ENCODE results near the gene KCNS3. TPM values are rescaled to one million over a fixed set of nuclear protein-coding genes. Genes with fewer than 3 reads are reported as not detected.

Gene KCNS3
- polyA plus RNA-seq, 1 of the 3 experiments (the other 2 are of a cell fraction): 0.07 TPM

DNA sequence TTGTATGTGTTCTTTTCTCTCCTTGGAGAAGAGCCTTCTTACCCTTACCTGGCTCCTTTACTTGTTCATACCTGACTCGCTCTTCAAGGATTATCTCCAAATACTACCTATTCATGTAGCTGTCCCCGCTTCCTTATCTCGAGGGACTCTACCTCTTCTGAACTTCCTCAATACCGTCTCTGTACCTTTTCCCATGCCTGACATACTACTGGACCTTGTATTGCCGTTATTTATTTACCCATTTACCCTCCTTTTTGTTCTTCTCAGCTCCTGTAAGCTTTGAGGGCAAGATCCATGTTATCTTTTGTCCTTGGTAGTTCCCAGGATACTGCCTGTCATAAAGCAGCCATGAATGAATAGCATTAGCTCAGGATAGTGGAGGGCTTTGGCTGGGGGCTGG, 32.5 kb downstream of the KCNS3 start (continued):
- TF ChIP-seq, protein P1, sequence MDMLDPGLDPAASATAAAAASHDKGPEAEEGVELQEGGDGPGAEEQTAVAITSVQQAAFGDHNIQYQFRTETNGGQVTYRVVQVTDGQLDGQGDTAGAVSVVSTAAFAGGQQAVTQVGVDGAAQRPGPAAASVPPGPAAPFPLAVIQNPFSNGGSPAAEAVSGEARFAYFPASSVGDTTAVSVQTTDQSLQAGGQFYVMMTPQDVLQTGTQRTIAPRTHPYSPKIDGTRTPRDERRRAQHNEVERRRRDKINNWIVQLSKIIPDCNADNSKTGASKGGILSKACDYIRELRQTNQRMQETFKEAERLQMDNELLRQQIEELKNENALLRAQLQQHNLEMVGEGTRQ (IDR thresholded peaks at IDR 0.05; ENCODE audit: borderline replicate concordance, low read depth, low read length): no peak
- TF ChIP-seq JUND (IDR thresholded peaks at IDR 0.05): no peak
- TF ChIP-seq FOSL2 (IDR thresholded peaks at IDR 0.05; ENCODE audit: borderline replicate concordance, low read depth): no peak
- TF ChIP-seq RAD21 (IDR thresholded peaks at IDR 0.05; ENCODE audit: low read length): no peak
- TF ChIP-seq TAF1 (IDR thresholded peaks at IDR 0.05; ENCODE audit: borderline replicate concordance, low read depth, low read length): no peak

DNA sequence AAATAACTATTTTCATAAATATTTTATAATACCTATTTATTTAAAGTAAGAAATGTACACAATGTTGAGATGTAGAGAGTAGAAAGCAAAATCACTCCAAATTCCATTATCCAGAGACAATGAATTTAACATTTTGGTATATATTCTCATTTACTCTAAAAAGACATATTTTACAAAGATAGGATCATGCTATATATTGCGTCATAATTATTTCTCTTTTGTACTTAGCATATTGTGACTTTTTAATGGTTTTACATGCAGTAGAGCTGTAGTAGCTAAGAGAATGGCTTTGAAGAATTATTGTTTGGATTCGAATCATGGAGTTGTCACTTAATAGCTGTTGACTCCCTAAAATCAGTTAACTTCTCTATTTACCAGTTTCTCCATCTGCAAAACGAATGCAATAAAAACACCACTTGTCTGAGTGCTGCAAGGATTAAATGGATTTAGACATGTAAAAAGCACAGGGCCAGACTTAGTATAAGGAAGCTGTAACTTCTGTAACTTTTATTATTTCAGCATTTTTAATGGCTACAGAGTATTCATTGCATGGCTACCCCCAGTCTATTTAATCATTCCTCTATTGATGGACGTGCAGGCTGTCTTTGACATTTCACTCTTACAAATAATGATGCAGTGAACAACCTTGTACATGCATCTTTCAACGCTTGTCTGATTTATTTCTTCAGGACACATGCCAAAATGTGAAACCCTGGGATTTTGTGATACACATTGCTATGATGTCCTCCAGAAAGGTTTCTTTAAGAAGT, 33.2 kb downstream of the KCNS3 start:
- H3F3A ChIP-seq (replicated peaks; ENCODE audit: insufficient read depth): no peaks in the 10 kb centered on the region
- H4K20me1 ChIP-seq (ENCODE audit: insufficient read depth): no peaks in the 10 kb centered on the region
- ChIA-PET POLR2A (no interaction called here), CTCF (interaction anchor here (0.6 to 1.1 kb wide), 2 partner anchors 9 to 238 kb away, joined by 3 to 5 read pairs; no protein-coding TSS in a partner anchor)
- H2AFZ ChIP-seq (ENCODE audit: low read depth): no peak overlapping the region
- no peaks in the 10 kb centered on the region for H3K9me3 ChIP-seq
- no peaks in the 10 kb centered on the region for H3K9me2 ChIP-seq
- no peak overlapping the region for H3K9ac ChIP-seq
- WGBS (ENCODE audit: low lambda C conversion rate): 6% methylated on average over 5 of the region's 5 CpGs
- DNase-seq: no peak
- H3K4me1 ChIP-seq (ENCODE audit: control insufficient read depth in 1 of 2, insufficient read depth in 2 of 2, low read depth in 1 of 2, low read length in 1 of 2): no peaks in the 10 kb centered on the region
- H3K27ac ChIP-seq (ENCODE audit: low read depth in 2 of 2, low read length in 1 of 2): no peak overlapping the region
- H3K4me3 ChIP-seq (ENCODE audit: low read depth in 2 of 2, low read length in 1 of 2): no peak overlapping the region
- no peaks in the 10 kb centered on the region for H3K36me3 ChIP-seq (replicated peaks in 1 of 2; ENCODE audit: control insufficient read depth in 1 of 2, insufficient read depth in 2 of 2, low read length in 1 of 2)
- no peaks in the 10 kb centered on the region for H3K79me2 ChIP-seq (ENCODE audit: insufficient read depth)
- H3K4me2 ChIP-seq: no peak overlapping the region
- H3K27me3 ChIP-seq (ENCODE audit: insufficient read depth): no peaks in the 10 kb centered on the region
- TF ChIP-seq GABPA (IDR thresholded peaks at IDR 0.05; ENCODE audit: low read depth) (no peak), REST (IDR thresholded peaks at IDR 0.05; ENCODE audit: low read depth, low read length) (no peak), TEAD4 (IDR thresholded peaks at IDR 0.05; ENCODE audit: borderline replicate concordance, insufficient read depth) (no peak), RFX5 (IDR thresholded peaks at IDR 0.05; ENCODE audit: low read length) (no peak), TAF1 (IDR thresholded peaks at IDR 0.05; ENCODE audit: borderline replicate concordance, low read depth, low read length) (no peak), NRF1 (IDR thresholded peaks at IDR 0.05; ENCODE audit: low read depth, low read length) (no peak), FOXJ3 (CRISPR knock-in tag; IDR thresholded peaks at IDR 0.05) (no peak), RCOR1 (IDR thresholded peaks at IDR 0.05; ENCODE audit: low read length) (no peak), CTCF (IDR thresholded peaks at IDR 0.05) (no peak), FOSL2 (IDR thresholded peaks at IDR 0.05; ENCODE audit: borderline replicate concordance, low read depth) (no peak), TCF12 (IDR thresholded peaks at IDR 0.05) (no peak), EP300 (IDR thresholded peaks at IDR 0.05; ENCODE audit: borderline replicate concordance in 1 of 2, low read depth in 1 of 2, low read length in 1 of 2) (no peak), CHD2 (IDR thresholded peaks at IDR 0.05; ENCODE audit: low read length, partially characterized antibody) (no peak), MEF2A (IDR thresholded peaks at IDR 0.05; ENCODE audit: borderline replicate concordance, low read depth) (no peak), JUND (IDR thresholded peaks at IDR 0.05) (no peak)
- TF ChIP-seq, protein P2, sequence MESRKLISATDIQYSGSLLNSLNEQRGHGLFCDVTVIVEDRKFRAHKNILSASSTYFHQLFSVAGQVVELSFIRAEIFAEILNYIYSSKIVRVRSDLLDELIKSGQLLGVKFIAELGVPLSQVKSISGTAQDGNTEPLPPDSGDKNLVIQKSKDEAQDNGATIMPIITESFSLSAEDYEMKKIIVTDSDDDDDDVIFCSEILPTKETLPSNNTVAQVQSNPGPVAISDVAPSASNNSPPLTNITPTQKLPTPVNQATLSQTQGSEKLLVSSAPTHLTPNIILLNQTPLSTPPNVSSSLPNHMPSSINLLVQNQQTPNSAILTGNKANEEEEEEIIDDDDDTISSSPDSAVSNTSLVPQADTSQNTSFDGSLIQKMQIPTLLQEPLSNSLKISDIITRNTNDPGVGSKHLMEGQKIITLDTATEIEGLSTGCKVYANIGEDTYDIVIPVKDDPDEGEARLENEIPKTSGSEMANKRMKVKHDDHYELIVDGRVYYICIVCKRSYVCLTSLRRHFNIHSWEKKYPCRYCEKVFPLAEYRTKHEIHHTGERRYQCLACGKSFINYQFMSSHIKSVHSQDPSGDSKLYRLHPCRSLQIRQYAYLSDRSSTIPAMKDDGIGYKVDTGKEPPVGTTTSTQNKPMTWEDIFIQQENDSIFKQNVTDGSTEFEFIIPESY (IDR thresholded peaks at IDR 0.05; ENCODE audit: borderline replicate concordance, low read depth): no peak
- TF ChIP-seq, protein P3, sequence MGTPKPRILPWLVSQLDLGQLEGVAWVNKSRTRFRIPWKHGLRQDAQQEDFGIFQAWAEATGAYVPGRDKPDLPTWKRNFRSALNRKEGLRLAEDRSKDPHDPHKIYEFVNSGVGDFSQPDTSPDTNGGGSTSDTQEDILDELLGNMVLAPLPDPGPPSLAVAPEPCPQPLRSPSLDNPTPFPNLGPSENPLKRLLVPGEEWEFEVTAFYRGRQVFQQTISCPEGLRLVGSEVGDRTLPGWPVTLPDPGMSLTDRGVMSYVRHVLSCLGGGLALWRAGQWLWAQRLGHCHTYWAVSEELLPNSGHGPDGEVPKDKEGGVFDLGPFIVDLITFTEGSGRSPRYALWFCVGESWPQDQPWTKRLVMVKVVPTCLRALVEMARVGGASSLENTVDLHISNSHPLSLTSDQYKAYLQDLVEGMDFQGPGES (IDR thresholded peaks at IDR 0.05; ENCODE audit: low read depth, low read length): no peak
